Hepatocyte (in vitro differentiated cells): Measurements from ENCODE around the gene SPTBN2. TPM values are rescaled to one million over a fixed set of nuclear protein-coding genes. Genes with fewer than 3 reads are reported as not detected.

ENCODE experiments used
- DNase-seq: peaks from one replicate; pipeline ENCODE4 v3.0.0-alpha.2; 2016; ENCODE audit warnings: low spot score
- H2AFZ ChIP-seq: fragments of 200-600 bp; sonication (generic); 2 replicates; pipeline ENCODE4 v1.6.0; 2016; ENCODE audit warnings: antibody characterized with exemption, mild to moderate bottlenecking
- H3K27ac ChIP-seq: fragments of 200-600 bp; sonication (generic); 2 replicates; pipeline ENCODE4 v1.5.1; 2016; ENCODE audit warnings: mild to moderate bottlenecking
- H3K27me3 ChIP-seq: fragments of 200-600 bp; sonication (generic); 2 replicates; pipeline ENCODE4 v1.6.1; 2016
- H3K36me3 ChIP-seq: fragments of 200-600 bp; sonication (generic); replicated peaks from 2 replicates; pipeline ENCODE4 v1.5.1; 2016; ENCODE audit warnings: low read depth; ENCODE audit not compliant: insufficient read depth
- H3K4me1 ChIP-seq: fragments of 200-600 bp; sonication (generic); 2 replicates; pipeline ENCODE4 v1.5.1; 2016; ENCODE audit warnings: mild to moderate bottlenecking, moderate library complexity; ENCODE audit not compliant: insufficient read depth
- H3K4me2 ChIP-seq: fragments of 200-600 bp; sonication (generic); 2 replicates; pipeline ENCODE4 v1.6.0; 2016
- H3K4me3 ChIP-seq: fragments of 200-600 bp; sonication (generic); 2 replicates; pipeline ENCODE4 v1.5.1; 2016; ENCODE audit warnings: mild to moderate bottlenecking
- H3K79me2 ChIP-seq: fragments of 200-600 bp; sonication (generic); 2 replicates; pipeline ENCODE4 v1.6.0; 2017; ENCODE audit warnings: mild to moderate bottlenecking
- H3K9me2 ChIP-seq: fragments of 200-600 bp; sonication (generic); replicated peaks from 2 replicates; pipeline ENCODE4 v1.6.0; 2017; ENCODE audit warnings: mild to moderate bottlenecking; ENCODE audit not compliant: insufficient read depth
- H3K9me3 ChIP-seq: fragments of 200-600 bp; sonication (generic); 2 replicates; pipeline ENCODE4 v1.5.1; 2016; ENCODE audit warnings: low read depth, mild to moderate bottlenecking
- H4K20me1 ChIP-seq: fragments of 200-600 bp; sonication (generic); 2 replicates; pipeline ENCODE4 v1.6.0; 2016; ENCODE audit warnings: mild to moderate bottlenecking; ENCODE audit not compliant: insufficient read depth, poor library complexity, severe bottlenecking
- CTCF ChIP-seq: fragments of 200-600 bp; sonication (generic); IDR thresholded peaks from 2 replicates; pipeline ENCODE4 v1.5.1; 2016; ENCODE audit warnings: antibody characterized with exemption, mild to moderate bottlenecking; ENCODE audit not compliant: poor library complexity
- EZH2 ChIP-seq: fragments of 200-600 bp; sonication (generic); IDR thresholded peaks from 2 replicates; pipeline ENCODE4 v1.6.1; 2016; ENCODE audit warnings: antibody characterized with exemption, mild to moderate bottlenecking, borderline replicate concordance
- EZH2phosphoT487 ChIP-seq: fragments of 200-600 bp; sonication (generic); IDR thresholded peaks from one replicate; pipeline ENCODE4 v1.6.1; 2018; ENCODE audit warnings: antibody characterized with exemption, mild to moderate bottlenecking, low read depth, moderate library complexity; ENCODE audit not compliant: unreplicated experiment, severe bottlenecking
- WGBS: methylation state at CpG from one replicate; pipeline ENCODE4 v1.1.6; 2016; ENCODE audit warnings: low lambda C conversion rate; ENCODE audit errors: missing lambda C conversion rate; 5-methylcytosine and 5-hydroxymethylcytosine counted together
- polyA plus RNA-seq: library from polyadenylated mRNA; unstranded; fragments of >200 nt; fragmentation: Nextera tagmentation; extraction: Ambion mirVana; gene quantifications from 2 replicates; pipeline ENCODE4 v1.2.1, GENCODE V29; 2016
- total RNA-seq: library from RNA; depleted of rRNA; stranded (reverse); fragments of >200 nt; gene quantifications from 2 replicates; pipeline ENCODE4 v1.2.3, GENCODE V29; 2014

SPTBN2 gene
- total and polyA plus RNA-seq, 2 experiments from 2014 or later, result 152 to 177 TPM

DNA sequence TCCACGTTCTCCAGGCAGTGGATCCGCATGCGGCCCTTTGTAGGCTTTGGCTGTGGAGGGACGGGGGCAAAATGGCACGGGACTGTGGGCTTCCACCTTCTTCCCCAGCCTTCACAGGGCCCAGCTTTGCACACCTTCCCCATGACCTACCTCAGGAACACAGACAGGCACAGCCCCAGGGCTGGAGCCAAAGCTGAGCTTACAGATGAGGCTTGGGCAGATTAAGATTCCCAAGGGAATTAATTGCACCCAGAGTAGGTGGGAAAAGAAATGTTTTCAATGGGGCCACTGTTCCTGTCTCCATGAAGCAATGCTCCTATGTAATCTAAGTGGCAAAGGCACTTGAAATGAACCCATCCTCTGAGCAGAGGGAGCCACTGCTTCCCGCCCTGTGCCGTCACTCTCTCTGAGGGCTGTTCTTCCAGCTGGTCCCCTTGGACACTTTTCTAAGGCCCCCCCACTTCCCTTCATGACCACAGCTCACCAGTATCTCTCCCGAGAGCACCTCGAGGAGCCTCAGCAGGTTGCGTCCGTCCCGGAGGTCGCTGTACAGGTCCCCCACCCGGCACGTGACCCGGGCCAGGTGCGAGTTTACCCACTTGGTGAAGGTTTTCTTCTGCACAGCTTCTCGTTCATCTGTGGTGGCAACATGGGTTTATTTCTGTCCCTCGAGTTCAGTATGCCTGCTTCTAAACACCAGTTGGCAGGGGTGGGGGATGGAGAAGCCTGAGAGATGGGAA is 13.5 kb downstream of the SPTBN2 start:
- Histone ChIP-seq H3K4me2 (no peak overlapping the region), H3K27me3 (no peaks in the 10 kb centered on the region), H3K27ac (no peak overlapping the region), H4K20me1 (no peaks in the 10 kb centered on the region), H3K4me1 (peaks cover 15% of the 10 kb centered on the region), H3K79me2 (no peaks in the 10 kb centered on the region), H2AFZ (no peak overlapping the region), H3K4me3 (no peak overlapping the region), H3K9me3 (no peaks in the 10 kb centered on the region), H3K36me3 (no peaks in the 10 kb centered on the region), H3K9me2 (no peaks in the 10 kb centered on the region)
- no peak for DNase-seq
- WGBS, result 96% methylated on average over 19 of the region's 19 CpGs
- TF ChIP-seq CTCF (no peak), EZH2phosphoT487 (no peak), EZH2 (no peak)

GRCh38 chr11:66713746-66714480 is 15.1 kb downstream of the SPTBN2 start:
- H3K27me3 ChIP-seq, result no peaks in the 10 kb centered on the region
- H3K4me3 ChIP-seq, result no peak overlapping the region
- TF ChIP-seq CTCF, result no peak
- no peak for TF ChIP-seq EZH2phosphoT487
- TF ChIP-seq EZH2, result no peak
- H3K9me2 ChIP-seq, result no peaks in the 10 kb centered on the region
- H3K4me2 ChIP-seq, result no peak overlapping the region
- H2AFZ ChIP-seq, result no peak overlapping the region
- no peaks in the 10 kb centered on the region for H3K36me3 ChIP-seq
- no peaks in the 10 kb centered on the region for H3K9me3 ChIP-seq
- no peaks in the 10 kb centered on the region for H4K20me1 ChIP-seq
- 88% methylated on average over 12 of the region's 12 CpGs for WGBS
- no peaks in the 10 kb centered on the region for H3K79me2 ChIP-seq
- no peak for DNase-seq
- H3K4me1 ChIP-seq, result peaks cover 7% of the 10 kb centered on the region
- no peak overlapping the region for H3K27ac ChIP-seq

- Histone ChIP-seq H3K9me3 (no peaks in the 10 kb centered on the region), H3K36me3 (no peaks in the 10 kb centered on the region), H3K79me2 (no peaks in the 10 kb centered on the region), H3K27me3 (no peaks in the 10 kb centered on the region), H3K4me1 (no peaks in the 10 kb centered on the region), H3K4me2 (no peak overlapping the region), H3K4me3 (no peak overlapping the region), H2AFZ (no peak overlapping the region), H4K20me1 (no peaks in the 10 kb centered on the region), H3K27ac (no peak overlapping the region), H3K9me2 (no peaks in the 10 kb centered on the region)
- WGBS, result 97% methylated on average over 15 of the region's 15 CpGs
- TF ChIP-seq EZH2phosphoT487 (no peak), EZH2 (no peak), CTCF (no peak)
- no peak for DNase-seq
Observed at GRCh38 chr11:66710384-66710930, 18.6 kb downstream of the SPTBN2 start.
